Kidney (tissue), 14 donors: ENCODE results near the gene LIPC. TPM values are rescaled to one million over a fixed set of nuclear protein-coding genes. Genes with fewer than 3 reads are reported as not detected.

Source experiments
- DNase-seq, 5 donors: peaks; one replicate each; pipeline ENCODE4 v3.0.0-alpha.2; 2013 to 2020
- FAIRE-seq: peaks from 2 replicates; lab custom pipeline; 2012; peaks lifted over from hg19 to GRCh38; lab: Jason Lieb, UNC
- H3K27ac ChIP-seq, 2 donors: one replicate each; pipeline ENCODE4 v1.7.0; 2013; ENCODE audit warnings: low read depth in 2 of 2, low read length in 2 of 2, inconsistent platforms in 1 of 2
- H3K27me3 ChIP-seq: one replicate; pipeline ENCODE4 v1.7.1; 2013; ENCODE audit warnings: low read length, inconsistent platforms; ENCODE audit not compliant: control insufficient read depth, insufficient read depth
- H3K36me3 ChIP-seq, 3 donors: one replicate each; pipeline versions ENCODE4 v1.7.0 to v1.7.1; 2013; ENCODE audit warnings: low read length in 3 of 3, control low read depth in 1 of 3, inconsistent platforms in 1 of 3; ENCODE audit not compliant: insufficient read depth in 3 of 3, control insufficient read depth in 2 of 3
- H3K4me1 ChIP-seq, 3 donors: one replicate each; pipeline versions ENCODE4 v1.7.0 to v1.7.1; 2013; ENCODE audit warnings: low read length in 3 of 3, inconsistent platforms in 1 of 3, low read depth in 1 of 3; ENCODE audit not compliant: control insufficient read depth in 2 of 3, insufficient read depth in 2 of 3
- H3K4me3 ChIP-seq, 3 donors: one replicate each; pipeline versions ENCODE4 v1.7.0 to v1.8.1; 2013; ENCODE audit warnings: low read length in 3 of 3, control low read depth in 1 of 3, inconsistent platforms in 1 of 3
- H3K9ac ChIP-seq, 3 donors: one replicate each; pipeline versions ENCODE4 v1.7.0 to v1.7.1; 2013; ENCODE audit warnings: low read length in 3 of 3, control low read depth in 1 of 3, inconsistent platforms in 1 of 3
- H3K9me3 ChIP-seq, 3 donors: one replicate each; pipeline versions ENCODE4 v1.7.0 to v1.7.1; 2013; ENCODE audit warnings: low read length in 3 of 3, control low read depth in 1 of 3, inconsistent platforms in 1 of 3; ENCODE audit not compliant: control insufficient read depth in 2 of 3, insufficient read depth in 1 of 3
- CTCF ChIP-seq: IDR thresholded peaks from 3 replicates; pipeline ENCODE4 v1.5.1; 2012; ENCODE audit warnings: mild to moderate bottlenecking, moderate library complexity, borderline replicate concordance; ENCODE audit not compliant: insufficient read depth; ENCODE audit errors: extremely low read depth
- intact Hi-C: fragments of 100-400 bp; cut with DNase I; formaldehyde crosslinking; loops from one replicate; pipeline ENCODE4 v1.11.1; 2022
- polyA plus RNA-seq: library from polyadenylated mRNA; stranded (reverse); fragments of 350-450 nt; fragmentation: Illumina TruSeq; extraction: RNeasy Lipid Tissue Mini Kit (QIAGEN cat#74804); gene quantifications from one replicate; pipeline ENCODE4 v1.2.3, GENCODE V29; 2014; ENCODE audit warnings: low read depth, low replicate concordance; ENCODE audit not compliant: insufficient read depth
- total RNA-seq: library from RNA; stranded (reverse); fragmentation: NEBNext Ultra II Directional; extraction: Animal tissue kit (Norgen Biotek cat#: 25700); gene quantifications from one replicate; pipeline ENCODE4 v1.2.1, GENCODE V29; 2021
- donor health status: control.
- donor health status: control.
- donor health status: control.
- donor health status: control.
- donor health status: control.
- donor health status: DM: yes; HTN: yes; CAD: no.
- donor health status: Normal renal cell carcinoma (clear cell type).

The LIPC gene
- total and polyA plus RNA-seq, 2 donors from 2014 or later: 9.9 to 21.6 TPM

- peak overlapping the region; percentile 82 to 90 for H3K27ac ChIP-seq
- peak in 4 of 5 donors; percentile 80 to 95 (median 90) for DNase-seq
- no peaks in the 10 kb centered on the region for H3K27me3 ChIP-seq
- peak overlapping the region in 1 of 3 donors; percentile 46 for H3K9ac ChIP-seq
- H3K4me1 ChIP-seq: peaks cover 0 to 25% (median 19%) of the 10 kb centered on the region in 3 donors
- peak; percentile 66 for FAIRE-seq
- peak overlapping the region in 1 of 3 donors; percentile 6 for H3K4me3 ChIP-seq
- TF ChIP-seq CTCF: no peak
- no peaks in the 10 kb centered on the region for H3K9me3 ChIP-seq
- intact Hi-C loops: no loop called here
- no peaks in the 10 kb centered on the region for H3K36me3 ChIP-seq
Observed at GRCh38 chr15:58528188-58528870, 96.5 kb downstream of the LIPC start.

GRCh38 chr15:58529041-58529440 lies 97.2 kb downstream of the LIPC start:
- no peak for FAIRE-seq
- Histone ChIP-seq H3K27ac (peak overlapping the region; percentile 82 to 90), H3K4me3 (peak overlapping the region in 1 of 3 donors; percentile 6), H3K27me3 (no peaks in the 10 kb centered on the region), H3K9ac (peak overlapping the region in 1 of 3 donors; percentile 46), H3K9me3 (no peaks in the 10 kb centered on the region), H3K36me3 (no peaks in the 10 kb centered on the region), H3K4me1 (peaks cover 0 to 25% (median 19%) of the 10 kb centered on the region in 3 donors)
- intact Hi-C loops: no loop called here
- no peak for TF ChIP-seq CTCF
- no peak for DNase-seq

GRCh38 chr15:58530056-58530590 lies 98.3 kb downstream of the LIPC start:
- intact Hi-C loops: no loop called here
- no peaks in the 10 kb centered on the region for H3K9me3 ChIP-seq
- no peaks in the 10 kb centered on the region for H3K36me3 ChIP-seq
- no peak overlapping the region for H3K27ac ChIP-seq
- FAIRE-seq (no peak), DNase-seq (no peak)
- H3K4me3 ChIP-seq: no peak overlapping the region
- H3K9ac ChIP-seq: no peak overlapping the region
- H3K4me1 ChIP-seq: peaks cover 0 to 25% (median 19%) of the 10 kb centered on the region in 3 donors
- no peaks in the 10 kb centered on the region for H3K27me3 ChIP-seq
- TF ChIP-seq CTCF: no peak
